ENCODE results near the gene ADCY1. TPM values are rescaled to one million over a fixed set of nuclear protein-coding genes. Genes with fewer than 3 reads are reported as not detected.

The ADCY1 gene
- total and polyA plus RNA-seq, 2 donors (not counting 1 experiment from before 2014, with no cell fraction given), result 0.23 to 2.5 TPM

DNA sequence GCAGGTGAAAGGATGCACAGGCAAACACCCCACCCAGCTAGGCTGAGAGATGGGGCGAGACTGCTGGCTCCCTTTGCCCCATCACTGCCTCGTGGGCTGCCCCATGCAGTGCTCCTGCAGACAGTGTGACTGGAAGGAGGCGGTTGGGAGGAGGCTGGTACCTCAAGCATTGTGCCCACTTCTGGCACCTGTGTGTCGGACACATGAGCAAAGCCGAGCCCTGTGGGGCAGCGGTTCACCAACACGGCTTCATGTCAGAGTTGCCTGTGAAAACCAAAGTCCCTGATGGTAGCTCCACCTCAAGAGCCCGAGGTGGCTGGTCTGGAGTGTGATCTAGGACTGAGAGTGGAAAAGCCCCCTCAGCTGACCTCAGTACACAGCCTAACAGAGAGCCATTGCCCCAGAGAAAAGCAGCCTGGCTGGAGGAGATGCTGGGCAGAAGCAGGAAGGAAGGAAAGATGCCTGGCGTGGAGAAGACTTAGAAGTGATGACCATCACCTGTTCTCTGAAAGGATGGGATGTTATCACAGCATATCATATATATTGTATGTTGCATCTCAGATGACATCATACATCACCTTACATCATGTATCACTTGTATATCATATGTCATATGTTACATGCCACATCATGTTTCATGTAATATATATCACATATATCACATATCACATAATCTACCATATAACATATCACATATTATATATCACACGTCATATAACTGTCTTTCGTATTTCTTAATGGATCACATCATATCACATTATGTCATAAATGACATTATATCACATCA is 75.6 kb downstream of the ADCY1 start:
- H3K79me2 ChIP-seq (ENCODE audit: control insufficient read depth, insufficient read depth, low read length), result no peaks in the 10 kb centered on the region
- TF ChIP-seq, protein P1, sequence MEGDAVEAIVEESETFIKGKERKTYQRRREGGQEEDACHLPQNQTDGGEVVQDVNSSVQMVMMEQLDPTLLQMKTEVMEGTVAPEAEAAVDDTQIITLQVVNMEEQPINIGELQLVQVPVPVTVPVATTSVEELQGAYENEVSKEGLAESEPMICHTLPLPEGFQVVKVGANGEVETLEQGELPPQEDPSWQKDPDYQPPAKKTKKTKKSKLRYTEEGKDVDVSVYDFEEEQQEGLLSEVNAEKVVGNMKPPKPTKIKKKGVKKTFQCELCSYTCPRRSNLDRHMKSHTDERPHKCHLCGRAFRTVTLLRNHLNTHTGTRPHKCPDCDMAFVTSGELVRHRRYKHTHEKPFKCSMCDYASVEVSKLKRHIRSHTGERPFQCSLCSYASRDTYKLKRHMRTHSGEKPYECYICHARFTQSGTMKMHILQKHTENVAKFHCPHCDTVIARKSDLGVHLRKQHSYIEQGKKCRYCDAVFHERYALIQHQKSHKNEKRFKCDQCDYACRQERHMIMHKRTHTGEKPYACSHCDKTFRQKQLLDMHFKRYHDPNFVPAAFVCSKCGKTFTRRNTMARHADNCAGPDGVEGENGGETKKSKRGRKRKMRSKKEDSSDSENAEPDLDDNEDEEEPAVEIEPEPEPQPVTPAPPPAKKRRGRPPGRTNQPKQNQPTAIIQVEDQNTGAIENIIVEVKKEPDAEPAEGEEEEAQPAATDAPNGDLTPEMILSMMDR (conservative IDR thresholded peaks at IDR 0.05 in 1 of 2, IDR thresholded peaks at IDR 0.05 in 1 of 2; ENCODE audit: low read depth in 1 of 2, low read length in 2 of 2), result no peak
- TF ChIP-seq EZH2 (IDR thresholded peaks at IDR 0.05; ENCODE audit: low read length, missing control alignments), result no peak
- DNase-seq (ENCODE audit: low read depth in 2 of 2), result no peak
- H3K4me2 ChIP-seq (ENCODE audit: extremely low read depth, insufficient read depth, low read length), result no peak overlapping the region
- H3K4me3 ChIP-seq (replicated peaks in 1 of 4; ENCODE audit: control extremely low read depth in 1 of 4, insufficient read depth in 1 of 4, low read depth in 3 of 4, low read length in 4 of 4), result no peak overlapping the region
- H3K9me3 ChIP-seq (ENCODE audit: control insufficient read depth, insufficient read depth, low read depth, low read length), result no peaks in the 10 kb centered on the region
- no peak overlapping the region for H3K27ac ChIP-seq (ENCODE audit: insufficient read depth, low read length)
- H2AFZ ChIP-seq (ENCODE audit: low read length), result no peak overlapping the region
- H3K27me3 ChIP-seq (ENCODE audit: control insufficient read depth, insufficient read depth, low read length), result peaks cover 3% of the 10 kb centered on the region
- no peaks in the 10 kb centered on the region for H3K4me1 ChIP-seq (ENCODE audit: control insufficient read depth, extremely low read depth, insufficient read depth, low read length)
- H4K20me1 ChIP-seq (ENCODE audit: control insufficient read depth, extremely low read depth, insufficient read depth, low read length), result no peaks in the 10 kb centered on the region
- H3K9ac ChIP-seq (ENCODE audit: insufficient read depth, low read length), result no peak overlapping the region
- H3K36me3 ChIP-seq (ENCODE audit: control insufficient read depth, insufficient read depth, low read length), result no peaks in the 10 kb centered on the region

DNA sequence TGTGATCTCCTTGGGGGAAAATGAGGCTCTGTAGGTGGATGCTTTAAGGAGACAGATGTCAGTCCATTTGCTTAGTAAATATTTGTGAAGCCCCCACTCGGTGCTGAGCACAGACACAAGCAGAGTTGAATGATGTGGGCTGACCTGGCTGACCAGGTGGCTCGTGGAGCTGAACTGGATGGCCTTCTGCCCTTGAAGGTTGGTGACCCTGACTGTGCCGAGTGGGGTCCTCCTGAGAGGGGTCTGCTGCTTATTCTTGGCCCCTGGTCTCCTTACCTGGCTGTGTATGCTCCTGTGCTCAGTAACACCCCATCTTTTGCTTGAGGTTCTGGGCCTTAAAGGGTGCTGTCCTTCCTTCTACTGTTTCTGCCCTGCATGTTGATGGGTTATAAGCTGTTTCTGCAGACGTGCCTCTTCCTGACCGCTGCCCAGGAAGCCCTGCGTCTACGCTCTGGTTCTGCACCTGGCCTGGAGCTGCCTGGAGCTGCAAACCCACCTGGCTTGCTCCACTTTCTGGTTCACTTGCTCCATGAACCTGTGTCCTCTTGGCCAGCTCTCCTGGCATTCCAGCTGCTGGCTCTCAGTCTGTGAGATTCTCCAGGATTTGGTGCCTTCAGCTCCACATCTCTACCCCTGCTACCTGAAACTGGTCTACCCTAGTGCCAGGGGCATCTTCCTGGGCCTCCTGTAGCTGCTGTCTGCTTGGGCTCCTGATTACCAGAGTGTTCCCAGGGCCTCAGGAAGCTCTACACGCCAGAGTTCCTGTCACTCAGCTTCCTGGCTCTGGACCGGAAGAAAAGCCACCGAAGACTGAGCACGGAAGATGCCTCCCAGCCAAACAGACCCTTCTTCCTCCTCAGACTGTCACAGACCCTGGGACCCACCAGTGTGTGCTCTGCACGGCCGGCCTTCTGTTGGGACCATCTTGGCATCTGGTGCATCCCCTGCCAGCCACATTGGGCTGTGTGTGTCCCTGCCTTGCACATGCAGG is 76.5 kb downstream of the ADCY1 start:
- H3K9me3 ChIP-seq (ENCODE audit: control insufficient read depth, insufficient read depth, low read depth, low read length), result no peaks in the 10 kb centered on the region
- no peaks in the 10 kb centered on the region for H4K20me1 ChIP-seq (ENCODE audit: control insufficient read depth, extremely low read depth, insufficient read depth, low read length)
- H3K4me3 ChIP-seq (replicated peaks in 1 of 4; ENCODE audit: control extremely low read depth in 1 of 4, insufficient read depth in 1 of 4, low read depth in 3 of 4, low read length in 4 of 4), result no peak overlapping the region
- no peaks in the 10 kb centered on the region for H3K36me3 ChIP-seq (ENCODE audit: control insufficient read depth, insufficient read depth, low read length)
- TF ChIP-seq, protein P1 (conservative IDR thresholded peaks at IDR 0.05 in 1 of 2, IDR thresholded peaks at IDR 0.05 in 1 of 2; ENCODE audit: low read depth in 1 of 2, low read length in 2 of 2), result no peak
- no peak for TF ChIP-seq EZH2 (IDR thresholded peaks at IDR 0.05; ENCODE audit: low read length, missing control alignments)
- no peak overlapping the region for H2AFZ ChIP-seq (ENCODE audit: low read length)
- H3K27ac ChIP-seq (ENCODE audit: insufficient read depth, low read length), result no peak overlapping the region
- no peak overlapping the region for H3K4me2 ChIP-seq (ENCODE audit: extremely low read depth, insufficient read depth, low read length)
- H3K79me2 ChIP-seq (ENCODE audit: control insufficient read depth, insufficient read depth, low read length), result no peaks in the 10 kb centered on the region
- H3K9ac ChIP-seq (ENCODE audit: insufficient read depth, low read length), result no peak overlapping the region
- H3K4me1 ChIP-seq (ENCODE audit: control insufficient read depth, extremely low read depth, insufficient read depth, low read length), result no peaks in the 10 kb centered on the region
- peaks cover 3% of the 10 kb centered on the region for H3K27me3 ChIP-seq (ENCODE audit: control insufficient read depth, insufficient read depth, low read length)
- no peak for DNase-seq (ENCODE audit: low read depth in 2 of 2)

DNA sequence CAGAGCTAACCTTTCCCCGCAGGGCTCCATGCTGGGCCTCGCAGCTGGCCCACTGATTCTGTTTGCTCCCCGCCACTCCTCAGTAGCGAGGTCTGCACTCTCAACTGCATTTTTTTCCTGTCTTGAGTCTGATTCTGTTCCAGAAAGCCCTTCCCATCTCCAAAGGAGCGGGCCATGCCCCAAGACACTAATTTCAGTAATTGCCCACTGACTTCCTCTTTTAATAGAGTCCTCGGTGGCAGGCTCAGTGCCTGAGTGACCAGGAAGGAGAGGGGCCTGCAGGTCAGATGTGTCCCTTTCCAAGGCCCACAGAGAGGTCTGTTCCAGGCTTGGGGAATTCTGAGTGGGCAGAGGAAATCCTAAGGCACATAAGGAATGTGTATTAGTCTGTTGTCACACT is 77.4 kb downstream of the ADCY1 start:
- Histone ChIP-seq H3K27me3 (ENCODE audit: control insufficient read depth, insufficient read depth, low read length) (peaks cover 3% of the 10 kb centered on the region), H3K9ac (ENCODE audit: insufficient read depth, low read length) (no peak overlapping the region), H3K27ac (ENCODE audit: insufficient read depth, low read length) (no peak overlapping the region), H4K20me1 (ENCODE audit: control insufficient read depth, extremely low read depth, insufficient read depth, low read length) (no peaks in the 10 kb centered on the region), H3K4me3 (replicated peaks in 1 of 4; ENCODE audit: control extremely low read depth in 1 of 4, insufficient read depth in 1 of 4, low read depth in 3 of 4, low read length in 4 of 4) (no peak overlapping the region), H3K4me1 (ENCODE audit: control insufficient read depth, extremely low read depth, insufficient read depth, low read length) (no peaks in the 10 kb centered on the region), H3K36me3 (ENCODE audit: control insufficient read depth, insufficient read depth, low read length) (no peaks in the 10 kb centered on the region), H3K4me2 (ENCODE audit: extremely low read depth, insufficient read depth, low read length) (no peak overlapping the region), H3K79me2 (ENCODE audit: control insufficient read depth, insufficient read depth, low read length) (no peaks in the 10 kb centered on the region), H2AFZ (ENCODE audit: low read length) (no peak overlapping the region), H3K9me3 (ENCODE audit: control insufficient read depth, insufficient read depth, low read depth, low read length) (no peaks in the 10 kb centered on the region)
- TF ChIP-seq, protein P1 (conservative IDR thresholded peaks at IDR 0.05 in 1 of 2, IDR thresholded peaks at IDR 0.05 in 1 of 2; ENCODE audit: low read depth in 1 of 2, low read length in 2 of 2), result no peak
- no peak for TF ChIP-seq EZH2 (IDR thresholded peaks at IDR 0.05; ENCODE audit: low read length, missing control alignments)
- DNase-seq (ENCODE audit: low read depth in 2 of 2), result no peak
